Activated CD8-positive, alpha-beta memory T cell treated with anti-CD3 and anti-CD28 coated beads, Interleukin-2, amount 50 U/mL, for 24 hours (primary cell): Measurements from ENCODE around the gene ISG15.
"Not testable (repeated sequence)": the region's sequence is repeated elsewhere in the genome, so short reads cannot be mapped to it uniquely, and the experiment has no call there.

Experiments used
- DNase-seq: peaks from one replicate; pipeline ENCODE4 v3.0.0-alpha.2; 2020; ENCODE audit errors: extremely low read depth

Gene ISG15

DNA sequence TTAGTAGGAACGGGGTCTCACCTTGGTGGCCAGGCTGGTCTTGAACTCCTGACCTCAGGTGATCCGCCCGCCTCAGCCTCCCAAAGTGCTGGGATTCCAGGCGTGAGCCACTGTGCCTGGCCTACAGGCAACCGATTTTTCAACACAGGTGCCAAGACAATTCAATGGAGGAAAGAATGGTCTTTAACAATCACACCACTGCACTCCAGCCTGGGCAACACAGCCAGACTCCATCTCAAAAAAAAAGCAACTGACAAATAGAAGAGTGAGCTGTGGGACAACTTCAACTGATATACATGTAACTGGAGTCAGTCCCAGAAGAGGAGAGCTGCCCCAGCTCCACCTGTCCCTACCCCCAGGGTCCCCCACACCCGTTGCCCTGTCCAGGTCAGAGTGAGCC lies 18.8 kb upstream of the ISG15 start:
- DNase-seq = not testable (repeated sequence)

GRCh38 chr1:995665-996633 lies 17.3 kb upstream of the ISG15 start:
- DNase-seq = no peak

DNA sequence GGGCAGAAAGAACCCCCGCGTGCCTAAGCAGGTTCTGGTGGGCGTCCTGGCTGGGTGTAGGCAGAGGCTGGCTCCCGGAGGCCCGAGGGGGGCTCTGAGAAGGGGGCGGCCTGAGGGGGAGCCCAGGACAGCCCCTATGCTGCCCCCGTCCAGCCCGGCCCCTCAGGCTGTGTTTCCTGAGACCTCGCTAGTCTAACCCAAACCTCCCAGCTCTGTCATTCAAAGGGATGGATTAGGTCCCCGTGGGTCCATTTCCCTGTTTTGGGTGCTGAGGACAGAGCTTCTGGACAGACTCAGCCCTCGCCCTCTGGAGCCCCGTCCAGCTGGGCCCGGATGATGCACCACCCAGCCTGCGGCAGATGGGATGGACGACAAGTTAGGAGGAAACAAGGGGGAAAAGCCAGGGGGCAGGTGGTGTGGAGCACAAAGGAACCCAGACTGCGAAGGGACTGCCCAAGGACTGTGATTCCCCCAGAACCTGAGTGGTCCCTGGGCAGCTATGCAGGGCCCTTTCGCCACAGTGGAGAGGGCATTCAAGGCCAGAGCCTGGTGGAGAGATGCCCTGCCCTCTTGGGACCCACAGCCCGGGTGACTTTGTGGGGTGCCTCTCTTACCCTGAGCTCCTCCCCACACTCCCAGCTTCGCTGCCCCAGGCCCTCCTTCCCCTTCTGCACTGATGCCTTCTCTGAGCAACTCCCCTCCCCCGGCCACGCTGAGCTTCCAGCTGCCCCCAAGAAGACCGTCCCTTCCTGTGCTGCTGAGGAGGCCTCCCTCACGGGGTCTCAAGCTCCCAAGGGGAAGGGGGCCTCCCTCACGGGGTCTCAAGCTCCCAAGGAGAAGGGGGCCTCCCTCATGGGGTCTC lies 16.2 kb upstream of the ISG15 start:
- DNase-seq = no peak

DNA sequence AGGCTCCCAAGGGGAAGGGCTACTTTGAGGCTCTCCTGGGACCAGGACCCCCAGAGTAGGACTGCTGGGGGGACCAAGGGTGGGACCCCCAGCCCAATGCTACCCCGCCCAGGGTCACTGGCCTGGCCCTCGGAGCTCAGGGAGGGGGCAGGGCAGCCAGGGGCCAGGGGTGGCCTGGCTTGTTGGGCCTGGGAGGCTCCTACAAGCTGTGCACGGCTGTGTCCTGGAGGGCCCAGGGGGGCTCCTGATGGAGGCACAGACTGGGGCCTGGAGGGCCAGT lies 15.6 kb upstream of the ISG15 start:
- no peak for DNase-seq

- no peak for DNase-seq
Measured at GRCh38 chr1:997993-998744, 15.1 kb upstream of the ISG15 start.

DNA sequence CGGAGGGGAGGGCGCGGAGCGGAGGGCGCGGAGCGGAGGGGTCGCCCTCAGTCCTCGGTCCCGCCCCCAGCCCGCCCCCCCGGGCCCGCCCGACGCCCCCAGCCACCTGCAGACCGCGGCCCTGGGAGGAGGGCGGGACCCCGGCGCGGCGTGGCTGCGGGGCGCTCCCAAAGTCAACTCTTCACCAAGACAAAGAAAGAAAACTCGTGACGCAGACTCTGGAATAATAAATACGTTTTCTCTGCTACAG lies 14.6 kb upstream of the ISG15 start:
- no peak for DNase-seq

- no peak for DNase-seq
Measured at GRCh38 chr1:998995-999724, 14.1 kb upstream of the ISG15 start.

DNA sequence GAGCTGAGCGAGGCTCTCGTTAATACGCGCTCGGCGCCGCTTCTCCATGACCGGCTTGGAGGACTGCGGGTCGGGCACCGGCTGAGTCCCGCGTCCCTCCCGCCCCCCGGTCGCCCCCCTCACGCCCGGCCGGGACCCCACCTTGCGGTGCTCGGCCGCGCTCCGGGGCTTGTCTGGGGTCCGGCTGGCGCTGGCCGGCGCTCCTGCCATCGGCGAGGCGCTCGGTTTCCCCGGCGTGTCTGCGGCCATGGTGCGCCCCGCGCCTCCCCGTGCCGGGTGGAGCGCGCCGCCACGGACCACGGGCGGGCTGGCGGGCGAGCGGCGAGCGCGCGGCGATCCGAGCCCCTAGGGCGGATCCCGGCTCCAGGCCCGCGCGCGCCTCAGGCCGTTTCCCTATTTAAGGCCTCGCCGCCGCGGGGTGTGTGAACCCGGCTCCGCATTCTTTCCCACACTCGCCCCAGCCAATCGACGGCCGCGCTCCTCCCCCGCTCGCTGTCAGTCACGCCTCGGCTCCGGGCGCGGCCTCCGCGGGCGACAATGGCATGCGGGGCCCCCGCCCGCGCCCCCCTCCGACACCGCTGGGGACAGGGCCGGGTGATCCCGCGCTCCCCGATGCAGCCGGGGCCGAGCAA lies 13.5 kb upstream of the ISG15 start, which contains the start of gene HES4:
Gene HES4, minus strand, starts transcription at position 373 of the 632 bp plus-strand sequence. Its CDS starts 124 bp downstream, at position 249.
- DNase-seq = no peak

DNA sequence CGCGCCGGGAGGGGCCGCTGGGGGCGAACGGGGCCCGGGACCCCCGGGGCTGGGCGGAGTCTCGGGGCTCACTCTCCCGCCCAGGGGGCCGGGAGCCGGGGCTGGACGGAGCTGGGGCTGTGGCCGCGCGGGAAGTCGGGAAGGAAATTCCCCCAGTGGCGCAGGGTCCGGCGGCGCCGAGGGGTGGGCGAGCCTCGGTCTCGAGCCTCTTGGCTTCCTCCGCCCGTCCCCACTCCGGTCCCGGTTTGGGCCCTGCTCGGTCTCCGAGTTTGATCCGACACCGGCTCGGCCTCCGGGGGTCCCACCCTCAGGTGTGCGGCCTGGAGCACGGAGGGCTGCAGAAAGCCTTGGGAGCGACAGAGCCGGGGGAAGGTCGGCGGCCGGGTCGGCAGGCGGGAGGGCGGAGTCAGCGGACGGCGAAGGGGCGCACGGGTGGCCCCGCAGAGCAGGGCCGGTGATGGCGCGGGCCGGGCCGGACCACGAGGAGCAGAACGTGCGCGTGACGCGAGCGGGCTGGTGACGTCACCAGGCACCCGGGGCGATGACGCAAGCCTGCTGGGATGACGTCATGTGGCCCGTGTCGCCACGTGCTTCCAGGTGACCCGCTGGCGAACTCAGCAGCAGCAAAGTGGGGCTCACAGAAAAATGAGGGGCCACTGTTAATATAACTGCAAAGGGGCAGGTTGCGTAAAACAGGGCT lies 12.8 kb upstream of the ISG15 start:
- peak; percentile 25 for DNase-seq

DNA sequence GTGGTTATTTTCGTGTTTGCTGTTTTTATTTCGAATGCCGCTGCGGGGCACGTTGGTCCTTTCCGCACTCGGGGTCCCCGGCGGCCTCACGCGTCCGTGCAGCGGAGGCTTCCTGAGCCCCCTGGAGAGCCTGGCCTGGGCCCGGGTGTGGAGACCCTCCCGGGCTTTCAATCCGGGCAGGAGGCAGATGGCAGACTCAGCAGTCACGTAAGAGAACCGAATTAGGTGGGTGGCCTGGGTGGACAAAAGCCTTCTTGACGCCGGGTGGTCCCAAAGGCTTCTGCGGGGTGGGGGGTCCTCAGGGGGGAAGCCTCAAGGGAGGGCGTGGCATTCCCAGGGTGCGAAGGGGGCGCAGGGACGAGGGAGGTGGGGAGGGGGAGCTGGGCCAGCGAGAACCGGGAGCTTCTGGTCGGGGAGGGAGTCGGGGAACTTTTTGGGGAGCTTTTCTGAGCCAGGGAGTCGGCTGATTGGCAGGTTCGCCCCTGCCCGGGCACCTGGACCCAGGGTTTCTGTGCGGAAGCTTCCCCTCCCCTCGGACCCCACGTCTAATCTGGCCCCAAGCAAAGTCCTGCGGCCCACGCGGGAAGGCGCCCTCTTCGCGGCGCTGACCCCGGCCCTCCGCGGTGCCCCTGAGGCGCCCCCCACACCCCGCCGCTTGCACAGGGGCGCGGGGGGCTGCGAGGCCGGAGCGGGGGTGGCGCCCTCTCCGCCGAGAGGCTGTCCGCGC lies 12.1 kb upstream of the ISG15 start:
- no peak for DNase-seq

GRCh38 chr1:1003618-1004419 lies 9.5 kb upstream of the ISG15 start:
- no peak for DNase-seq

DNA sequence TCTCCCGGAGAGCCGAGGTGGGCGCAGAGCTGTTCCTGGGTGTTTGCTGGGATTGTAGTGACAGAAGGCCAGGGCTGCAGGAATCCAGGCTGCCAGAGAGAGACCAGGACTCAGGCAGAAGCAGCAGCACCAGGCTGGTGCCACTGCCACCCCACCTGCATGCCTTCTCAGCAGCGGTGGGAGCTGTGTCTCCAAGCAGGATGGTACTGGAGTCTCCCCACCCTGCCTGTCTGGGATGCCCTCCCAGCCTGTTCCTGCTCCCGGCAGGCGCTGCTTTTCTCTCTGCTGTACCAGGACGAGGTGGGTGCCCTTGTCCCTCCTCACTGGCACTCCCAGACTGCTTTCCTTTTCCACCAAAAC lies 8.9 kb upstream of the ISG15 start:
- no peak for DNase-seq

GRCh38 chr1:1004780-1005697 lies 8.3 kb upstream of the ISG15 start:
- DNase-seq = no peak

- no peak for DNase-seq
Measured at GRCh38 chr1:1005774-1006304, 7.5 kb upstream of the ISG15 start.

GRCh38 chr1:1006305-1007159 lies 6.8 kb upstream of the ISG15 start:
- no peak for DNase-seq

- DNase-seq = not testable (repeated sequence)
Measured at GRCh38 chr1:1010131-1010530, 3.2 kb upstream of the ISG15 start.
